Skeletal muscle cell (primary cell): ENCODE measurements around the gene CLCN3.
"Not testable (repeated sequence)": the region's sequence is repeated elsewhere in the genome, so short reads cannot be mapped to it uniquely, and the experiment has no call there.

Experiments used
- DNase-seq: peaks from one replicate; pipeline ENCODE4 v3.0.0-alpha.2; 2010; ENCODE audit warnings: low read depth
- H3K4me3 ChIP-seq: 2 replicates; pipeline ENCODE4 v1.5.1; 2011; ENCODE audit warnings: low read depth, mild to moderate bottlenecking, control low read depth, low read length, moderate library complexity

The CLCN3 gene

GRCh38 chr4:169615467-169616106 lies 4.8 kb upstream of the CLCN3 start:
- no peak for DNase-seq
- no peak overlapping the region for H3K4me3 ChIP-seq

- DNase-seq = no peak
- H3K4me3 ChIP-seq = no peak overlapping the region
These were observed 3.5 kb upstream of the CLCN3 start for GRCh38 chr4:169616846-169617245.

GRCh38 chr4:169617306-169617705 lies 3.1 kb upstream of the CLCN3 start:
- no peak overlapping the region for H3K4me3 ChIP-seq
- DNase-seq = no peak

- DNase-seq = no peak
These were observed 2.1 kb upstream of the CLCN3 start for GRCh38 chr4:169618286-169618685.

GRCh38 chr4:169618986-169619385 lies 1.4 kb upstream of the CLCN3 start:
- no peak for DNase-seq
- H3K4me3 ChIP-seq = no peak overlapping the region

More at GRCh38 chr4:169618286-169618685, 2.1 kb upstream of the CLCN3 start:
- no peak overlapping the region for H3K4me3 ChIP-seq

GRCh38 chr4:169619518-169619957 lies 840 bp upstream of the CLCN3 start:
- DNase-seq = no peak
- H3K4me3 ChIP-seq = peak overlapping the region; percentile 74

- DNase-seq = no peak
- H3K4me3 ChIP-seq = peak overlapping the region; percentile 74
These were observed 486 bp downstream of the CLCN3 start for GRCh38 chr4:169620880-169621248.

GRCh38 chr4:169621731-169622492 lies 1.5 kb downstream of the CLCN3 start:
- no peak for DNase-seq
- peak overlapping the region; percentile 74 for H3K4me3 ChIP-seq

GRCh38 chr4:169622566-169622965 lies 2.2 kb downstream of the CLCN3 start:
- no peak for DNase-seq
- no peak overlapping the region for H3K4me3 ChIP-seq

- DNase-seq, H3K4me3 ChIP-seq: not testable (repeated sequence)
These were observed 3.6 kb downstream of the CLCN3 start for GRCh38 chr4:169624012-169624411.

GRCh38 chr4:169625886-169626285 lies 5.5 kb downstream of the CLCN3 start:
- DNase-seq = no peak
- H3K4me3 ChIP-seq = no peak overlapping the region

- no peak overlapping the region for H3K4me3 ChIP-seq
- DNase-seq = no peak
These were observed 6.2 kb downstream of the CLCN3 start for GRCh38 chr4:169626331-169627282.

GRCh38 chr4:169627307-169627706 lies 6.9 kb downstream of the CLCN3 start:
- DNase-seq = no peak
- no peak overlapping the region for H3K4me3 ChIP-seq

GRCh38 chr4:169628579-169628978 lies 8.2 kb downstream of the CLCN3 start:
- no peak for DNase-seq
- no peak overlapping the region for H3K4me3 ChIP-seq

GRCh38 chr4:169630069-169630468 lies 9.7 kb downstream of the CLCN3 start:
- no peak overlapping the region for H3K4me3 ChIP-seq
- no peak for DNase-seq

- no peak for DNase-seq
These were observed 12.5 kb downstream of the CLCN3 start for GRCh38 chr4:169632896-169633295.

GRCh38 chr4:169634975-169635374 lies 14.6 kb downstream of the CLCN3 start:
- no peak for DNase-seq
- no peak overlapping the region for H3K4me3 ChIP-seq

More at GRCh38 chr4:169632896-169633295, 12.5 kb downstream of the CLCN3 start:
- H3K4me3 ChIP-seq = no peak overlapping the region

- DNase-seq = peak; percentile 20
- no peak overlapping the region for H3K4me3 ChIP-seq
These were observed 20.0 kb downstream of the CLCN3 start for GRCh38 chr4:169640261-169640870.

- DNase-seq = no peak
- H3K4me3 ChIP-seq = no peak overlapping the region
These were observed 24.4 kb downstream of the CLCN3 start for GRCh38 chr4:169644802-169645201.
